Right lobe of liver (tissue), 4 donors: ENCODE data around the gene TCF23.

Experiments used
- CTCF ChIP-seq, 4 donors: fragments of 200-600 bp in 3 of 4; fragments of 450-650 bp in 1 of 4; IDR thresholded peaks; one replicate each; pipeline versions ENCODE4 v1.5.1 to v1.8.0; 2016 to 2022; ENCODE audit warnings: antibody characterized with exemption in 4 of 4, mild to moderate bottlenecking in 2 of 4
- POLR2A ChIP-seq: fragments of 450-650 bp; IDR thresholded peaks from one replicate; pipeline ENCODE4 v1.6.1; 2017; ENCODE audit warnings: antibody characterized with exemption, mild to moderate bottlenecking
- donor health status: DM: no; HTN: no; CAD: no.
- donor health status: DM: no; HTN: no; CAD: no.
- donor health status: DM: no; HTN: yes; CAD: no.

GRCh38 chr2:27186613-27187345 is 38.0 kb downstream of the TCF23 start:
- TF ChIP-seq CTCF (IDR thresholded peaks at IDR 0.05) (no peak), POLR2A (no peak)
